BJ (cell line): Measurements from ENCODE around the gene COL19A1. TPM values are rescaled to one million over a fixed set of nuclear protein-coding genes. Genes with fewer than 3 reads are reported as not detected.

Experiments
- CTCF ChIA-PET: fragments of 350-600 bp; formaldehyde crosslinking; extraction: SDS; loops from one replicate; lab custom pipeline; 2021; ENCODE audit warnings: antibody characterized with exemption, inconsistent platforms; lab: Yijun Ruan, JAX
- POLR2A ChIA-PET: fragments of 300-600 bp; sonication (Branson Sonifier 250); formaldehyde crosslinking; extraction: SDS; loops from one replicate; lab custom pipeline; 2021; ENCODE audit warnings: antibody characterized with exemption; lab: Charles Lee
- DNase-seq: peaks from one replicate; pipeline ENCODE4 v3.0.0-alpha.2; 2011; ENCODE audit warnings: low read depth
- H3K27me3 ChIP-seq: 2 replicates; pipeline ENCODE4 v1.6.0; 2011; ENCODE audit warnings: low read length; ENCODE audit not compliant: control insufficient read depth, insufficient read depth
- H3K36me3 ChIP-seq: 2 replicates; pipeline ENCODE4 v1.5.1; 2011; ENCODE audit warnings: low read length; ENCODE audit not compliant: control insufficient read depth, insufficient read depth
- H3K4me3 ChIP-seq: 2 replicates; pipeline ENCODE4 v1.5.1; 2011; ENCODE audit warnings: low read depth, mild to moderate bottlenecking, control low read depth, low read length
- polyA plus RNA-seq: library from polyadenylated mRNA; depleted of rRNA; stranded (reverse); fragments of >200 nt; gene quantifications from 2 replicates; pipeline ENCODE4 v1.2.3, GENCODE V29; 2011
- TF ChIP-seq, protein P1 (sequence below): IDR thresholded peaks from 2 replicates; pipeline ENCODE4 v1.5.1; 2011; ENCODE audit warnings: low read depth, mild to moderate bottlenecking, control low read depth, inconsistent platforms, low read length, moderate library complexity; ENCODE audit not compliant: insufficient read depth

Gene COL19A1
- polyA plus RNA-seq, 1 experiment: 0.11 TPM

DNA sequence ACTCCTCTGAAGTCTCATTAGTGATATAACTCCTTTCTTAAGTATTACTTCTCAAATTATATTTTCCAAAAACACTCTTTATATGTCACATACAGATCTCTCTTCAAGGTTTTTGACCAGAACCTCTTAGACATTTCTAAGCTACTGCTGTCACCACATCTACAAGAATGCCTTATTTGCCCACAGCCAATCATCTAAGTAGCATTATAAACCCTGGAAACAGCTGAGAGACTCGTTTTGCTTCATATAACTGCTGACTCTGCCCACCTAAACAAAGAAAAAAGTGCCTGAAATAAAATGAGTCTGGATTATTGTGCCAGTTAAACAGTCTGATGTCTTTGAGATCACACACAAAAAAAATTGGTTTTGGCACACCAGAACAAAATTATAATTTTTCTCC, 270.6 kb downstream of the COL19A1 start:
- Histone ChIP-seq H3K4me3 (no peak overlapping the region), H3K27me3 (no peaks in the 10 kb centered on the region), H3K36me3 (no peaks in the 10 kb centered on the region)
- DNase-seq: no peak
- ChIA-PET CTCF (no interaction called here), POLR2A (no interaction called here)
- TF ChIP-seq, protein P1, sequence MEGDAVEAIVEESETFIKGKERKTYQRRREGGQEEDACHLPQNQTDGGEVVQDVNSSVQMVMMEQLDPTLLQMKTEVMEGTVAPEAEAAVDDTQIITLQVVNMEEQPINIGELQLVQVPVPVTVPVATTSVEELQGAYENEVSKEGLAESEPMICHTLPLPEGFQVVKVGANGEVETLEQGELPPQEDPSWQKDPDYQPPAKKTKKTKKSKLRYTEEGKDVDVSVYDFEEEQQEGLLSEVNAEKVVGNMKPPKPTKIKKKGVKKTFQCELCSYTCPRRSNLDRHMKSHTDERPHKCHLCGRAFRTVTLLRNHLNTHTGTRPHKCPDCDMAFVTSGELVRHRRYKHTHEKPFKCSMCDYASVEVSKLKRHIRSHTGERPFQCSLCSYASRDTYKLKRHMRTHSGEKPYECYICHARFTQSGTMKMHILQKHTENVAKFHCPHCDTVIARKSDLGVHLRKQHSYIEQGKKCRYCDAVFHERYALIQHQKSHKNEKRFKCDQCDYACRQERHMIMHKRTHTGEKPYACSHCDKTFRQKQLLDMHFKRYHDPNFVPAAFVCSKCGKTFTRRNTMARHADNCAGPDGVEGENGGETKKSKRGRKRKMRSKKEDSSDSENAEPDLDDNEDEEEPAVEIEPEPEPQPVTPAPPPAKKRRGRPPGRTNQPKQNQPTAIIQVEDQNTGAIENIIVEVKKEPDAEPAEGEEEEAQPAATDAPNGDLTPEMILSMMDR: no peak

DNA sequence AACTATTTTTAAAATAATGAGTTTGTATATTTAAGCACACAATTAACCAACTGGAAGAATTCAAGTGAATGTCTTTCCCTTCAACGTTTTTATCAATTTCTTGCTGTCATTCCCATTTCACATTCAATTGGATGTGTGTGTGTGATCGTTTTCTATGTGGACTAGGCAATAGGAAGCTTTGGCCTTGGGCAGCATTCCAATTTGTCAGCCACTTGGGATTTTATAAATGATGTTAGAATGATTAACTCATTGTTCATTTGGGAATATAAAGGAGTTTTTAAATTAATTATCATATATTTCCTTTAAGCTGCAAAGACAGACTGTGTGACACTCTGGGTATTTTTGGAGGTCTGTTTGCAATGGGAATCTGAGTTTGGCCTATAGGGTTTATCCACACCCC, 274.1 kb downstream of the COL19A1 start:
- DNase-seq: no peak
- no peaks in the 10 kb centered on the region for H3K27me3 ChIP-seq
- H3K36me3 ChIP-seq: no peaks in the 10 kb centered on the region
- CTCF ChIA-PET: no interaction called here
- POLR2A ChIA-PET: no interaction called here
- TF ChIP-seq, protein P1: no peak
- no peak overlapping the region for H3K4me3 ChIP-seq

DNA sequence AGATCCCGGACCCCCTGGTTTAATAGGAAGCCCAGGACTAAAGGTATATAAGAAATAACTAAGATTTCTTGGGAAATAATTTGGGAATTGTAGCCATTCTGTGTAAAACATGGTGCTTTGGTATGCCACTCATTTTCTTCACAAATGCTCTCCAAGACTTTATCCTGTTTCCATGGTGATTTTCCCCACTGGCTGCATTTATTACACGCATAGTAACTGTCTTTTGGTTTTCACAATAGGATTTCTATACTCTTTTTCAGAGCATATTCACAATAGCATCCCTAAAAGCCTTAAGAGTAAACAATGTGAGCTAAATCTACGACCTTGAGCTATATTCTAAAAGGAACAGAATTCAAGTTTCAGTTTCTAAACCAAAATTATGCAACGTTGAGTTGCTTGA, 275.7 kb downstream of the COL19A1 start:
- DNase-seq: no peak
- POLR2A ChIA-PET: no interaction called here
- H3K4me3 ChIP-seq: no peak overlapping the region
- no peaks in the 10 kb centered on the region for H3K36me3 ChIP-seq
- H3K27me3 ChIP-seq: no peaks in the 10 kb centered on the region
- CTCF ChIA-PET: interaction anchor here (0.7 kb wide), 1 partner anchor 35 kb away, joined by 3 read pairs; no protein-coding TSS in a partner anchor
- TF ChIP-seq, protein P1: no peak

DNA sequence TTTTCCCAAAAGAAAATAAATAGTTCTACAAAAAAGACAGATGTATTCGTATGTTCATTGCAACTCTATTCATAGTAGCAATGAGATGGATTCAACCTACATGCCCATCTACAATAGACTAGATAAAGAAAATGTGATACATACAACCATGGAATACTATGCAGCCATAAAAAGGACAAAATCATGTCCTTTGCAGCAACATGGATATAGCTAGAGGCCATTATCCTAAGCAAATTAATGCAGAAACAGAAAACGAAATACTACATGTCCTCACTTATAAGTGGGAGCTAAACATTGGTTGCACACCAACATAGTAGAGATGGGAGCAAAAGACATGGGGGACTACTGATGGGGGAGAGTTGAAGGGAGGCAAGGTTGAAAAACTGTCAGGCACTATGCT, 278.8 kb downstream of the COL19A1 start:
- POLR2A ChIA-PET: no interaction called here
- DNase-seq: no peak
- Histone ChIP-seq H3K36me3 (no peaks in the 10 kb centered on the region), H3K27me3 (no peaks in the 10 kb centered on the region), H3K4me3 (no peak overlapping the region)
- TF ChIP-seq, protein P1: no peak
- CTCF ChIA-PET: interaction anchor here (0.6 kb wide), 1 partner anchor 11 kb away, joined by 3 read pairs; no protein-coding TSS in a partner anchor

DNA sequence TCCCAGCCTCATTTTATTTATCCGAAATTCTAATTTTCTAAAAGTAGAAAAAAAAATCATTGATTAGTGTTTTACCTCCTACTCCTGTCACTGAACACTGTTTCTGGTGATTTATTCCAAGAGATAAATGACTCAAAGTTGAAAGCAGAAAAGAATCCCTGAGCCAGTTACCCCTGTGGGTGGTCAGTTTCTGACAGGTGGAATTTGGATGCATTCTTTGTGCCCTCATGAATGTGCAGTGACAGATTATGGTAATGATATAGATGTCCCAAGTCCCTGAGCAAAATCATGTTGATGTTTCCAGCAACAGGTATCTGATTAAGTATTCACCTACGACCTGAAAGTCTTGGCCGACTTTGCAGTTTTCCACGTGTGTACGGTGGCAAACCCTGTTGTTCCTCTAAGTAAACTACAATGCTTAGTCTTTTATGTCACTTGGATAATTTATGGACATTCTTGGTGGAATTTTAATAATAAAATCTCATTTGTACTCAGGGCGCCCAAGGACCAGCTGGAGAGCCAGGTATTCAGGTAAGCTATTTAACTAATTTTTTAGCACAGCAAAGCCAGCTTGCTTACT, 282.9 kb downstream of the COL19A1 start:
- no peak for DNase-seq
- Histone ChIP-seq H3K36me3 (no peaks in the 10 kb centered on the region), H3K4me3 (no peak overlapping the region), H3K27me3 (no peaks in the 10 kb centered on the region)
- TF ChIP-seq, protein P1: no peak
- ChIA-PET CTCF (no interaction called here), POLR2A (interaction anchor here (0.7 kb wide), 1 partner anchor 432 kb away, joined by 3 read pairs; no protein-coding TSS in a partner anchor)
